Central memory CD8-positive, alpha-beta T cell (primary cell): ENCODE measurements around the gene CTNNA3.

ENCODE experiments used
- ATAC-seq: fragments of 150-1000 bp; cut with Tn5 transposase; replicated peaks from 2 replicates; pipeline ENCODE4 v1.10.0; 2022; ENCODE audit warnings: mild to moderate bottlenecking, moderate FRiP score, moderate number of reproducible peaks; ENCODE audit not compliant: poor library complexity, severe bottlenecking; ENCODE audit errors: extremely low read depth
- DNase-seq, 2 donors: peaks; one replicate each; pipeline ENCODE4 v3.0.0; 2021; ENCODE audit warnings: low spot score in 2 of 2
- H3K27ac Mint-ChIP-seq: one replicate; pipeline ENCODE4 v1.8.0; 2022; ENCODE audit warnings: low read depth, mild to moderate bottlenecking, moderate library complexity, mixed read lengths
- H3K27me3 Mint-ChIP-seq: one replicate; pipeline ENCODE4 v1.8.0; 2022; ENCODE audit warnings: mixed read lengths
- H3K36me3 Mint-ChIP-seq: one replicate; pipeline ENCODE4 v1.8.0; 2022; ENCODE audit warnings: mild to moderate bottlenecking, moderate library complexity, mixed read lengths; ENCODE audit not compliant: insufficient read depth
- H3K4me1 Mint-ChIP-seq: one replicate; pipeline ENCODE4 v1.8.0; 2022; ENCODE audit warnings: mixed read lengths
- H3K4me3 Mint-ChIP-seq: one replicate; pipeline ENCODE4 v1.8.0; 2022; ENCODE audit warnings: mild to moderate bottlenecking, moderate library complexity, mixed read lengths
- H3K9me3 Mint-ChIP-seq: one replicate; pipeline ENCODE4 v1.8.0; 2022; ENCODE audit warnings: mixed read lengths

Gene CTNNA3

DNA sequence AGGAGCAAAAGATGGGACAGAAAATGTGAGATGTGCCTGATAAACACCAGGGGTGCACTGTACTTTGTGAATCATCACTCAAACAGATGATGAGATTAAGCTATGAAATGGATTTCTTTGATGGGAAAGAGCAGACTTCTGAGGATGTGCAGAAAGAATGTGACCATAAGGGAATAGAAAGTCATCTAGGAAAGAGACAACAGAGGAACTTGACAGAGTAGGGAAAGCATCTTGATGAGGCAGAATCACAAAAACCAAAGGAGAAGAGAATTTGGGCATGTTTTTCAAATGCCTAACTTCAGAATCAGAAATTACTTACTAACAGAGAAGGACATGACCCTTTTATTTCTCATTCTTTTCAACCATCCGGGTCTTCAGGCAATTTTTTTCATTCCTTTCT, 852.6 kb downstream of the CTNNA3 start:
- H3K27me3 Mint-ChIP-seq, result no peaks in the 10 kb centered on the region
- no peaks in the 10 kb centered on the region for H3K36me3 Mint-ChIP-seq
- DNase-seq (no peak), ATAC-seq (no peak)
- no peak overlapping the region for H3K4me3 Mint-ChIP-seq
- H3K27ac Mint-ChIP-seq, result no peak overlapping the region
- H3K4me1 Mint-ChIP-seq, result no peaks in the 10 kb centered on the region
- peaks cover 11% of the 10 kb centered on the region for H3K9me3 Mint-ChIP-seq

GRCh38 chr10:66842867-66843266, 853.1 kb downstream of the CTNNA3 start:
- no peaks in the 10 kb centered on the region for H3K4me1 Mint-ChIP-seq
- H3K27ac Mint-ChIP-seq, result no peak overlapping the region
- ATAC-seq (no peak), DNase-seq (no peak)
- H3K27me3 Mint-ChIP-seq, result no peaks in the 10 kb centered on the region
- no peak overlapping the region for H3K4me3 Mint-ChIP-seq
- peaks cover 9% of the 10 kb centered on the region for H3K9me3 Mint-ChIP-seq
- H3K36me3 Mint-ChIP-seq, result no peaks in the 10 kb centered on the region

DNA sequence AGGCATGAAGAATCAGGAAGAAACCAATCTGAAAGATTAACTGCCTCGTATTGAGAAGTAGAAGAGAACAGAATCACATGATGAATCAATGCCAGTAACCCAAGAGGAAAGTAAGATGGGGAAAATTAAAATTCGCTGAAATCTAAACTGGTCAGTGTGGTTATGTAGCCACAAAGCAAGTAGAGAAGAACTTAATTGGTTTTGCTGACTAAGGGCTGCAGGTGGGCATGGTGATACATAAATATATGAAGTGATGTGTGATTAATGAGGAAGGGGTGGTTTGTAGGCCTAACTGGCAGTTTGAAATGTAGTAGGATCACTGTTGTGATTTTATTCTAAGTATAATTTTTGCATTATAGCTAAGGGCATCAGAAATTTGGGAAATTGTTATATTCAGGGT, 853.6 kb downstream of the CTNNA3 start:
- DNase-seq, result no peak
- H3K4me1 Mint-ChIP-seq, result no peaks in the 10 kb centered on the region
- no peaks in the 10 kb centered on the region for H3K36me3 Mint-ChIP-seq
- no peak for ATAC-seq
- H3K4me3 Mint-ChIP-seq, result no peak overlapping the region
- H3K9me3 Mint-ChIP-seq, result peaks cover 6% of the 10 kb centered on the region
- no peak overlapping the region for H3K27ac Mint-ChIP-seq
- no peaks in the 10 kb centered on the region for H3K27me3 Mint-ChIP-seq

- Mint-ChIP-seq H3K27ac (no peak overlapping the region), H3K27me3 (no peaks in the 10 kb centered on the region), H3K9me3 (peaks cover 11% of the 10 kb centered on the region), H3K4me1 (no peaks in the 10 kb centered on the region), H3K4me3 (no peak overlapping the region), H3K36me3 (no peaks in the 10 kb centered on the region)
- DNase-seq (no peak), ATAC-seq (no peak)
These were observed 857.3 kb downstream of the CTNNA3 start for GRCh38 chr10:66838656-66839055.

GRCh38 chr10:66837990-66838389, 858.0 kb downstream of the CTNNA3 start:
- Mint-ChIP-seq H3K4me1 (no peaks in the 10 kb centered on the region), H3K4me3 (no peak overlapping the region), H3K27ac (no peak overlapping the region), H3K27me3 (no peaks in the 10 kb centered on the region), H3K36me3 (no peaks in the 10 kb centered on the region), H3K9me3 (peaks cover 11% of the 10 kb centered on the region)
- DNase-seq (no peak), ATAC-seq (no peak)

GRCh38 chr10:66837335-66837734, 858.7 kb downstream of the CTNNA3 start:
- peaks cover 10% of the 10 kb centered on the region for H3K9me3 Mint-ChIP-seq
- ATAC-seq (no peak), DNase-seq (no peak)
- no peaks in the 10 kb centered on the region for H3K36me3 Mint-ChIP-seq
- H3K4me1 Mint-ChIP-seq, result no peaks in the 10 kb centered on the region
- H3K27me3 Mint-ChIP-seq, result no peaks in the 10 kb centered on the region
- no peak overlapping the region for H3K4me3 Mint-ChIP-seq
- H3K27ac Mint-ChIP-seq, result no peak overlapping the region

DNA sequence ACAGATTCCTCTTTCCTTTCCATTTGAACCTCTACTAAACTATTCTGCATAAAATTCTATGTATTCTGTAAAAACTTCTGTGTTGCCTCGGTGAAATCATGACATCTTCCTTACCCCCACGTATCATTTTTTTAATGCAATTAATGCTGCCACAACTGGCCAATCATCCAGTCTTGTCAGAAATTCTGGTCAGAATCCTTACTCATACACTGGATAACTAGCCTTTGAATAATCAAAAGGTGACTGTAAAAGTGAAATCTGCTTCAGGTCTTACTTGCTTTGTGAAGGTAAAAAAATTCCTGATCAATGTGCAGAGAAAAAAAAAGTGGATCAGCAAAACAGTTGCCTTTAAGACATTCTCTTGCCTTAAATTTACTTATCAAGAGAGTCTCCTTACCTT, 859.2 kb downstream of the CTNNA3 start:
- Mint-ChIP-seq H3K27ac (no peak overlapping the region), H3K9me3 (peaks cover 6% of the 10 kb centered on the region), H3K4me1 (no peaks in the 10 kb centered on the region), H3K27me3 (no peaks in the 10 kb centered on the region), H3K4me3 (no peak overlapping the region), H3K36me3 (no peaks in the 10 kb centered on the region)
- no peak for ATAC-seq
- no peak for DNase-seq

DNA sequence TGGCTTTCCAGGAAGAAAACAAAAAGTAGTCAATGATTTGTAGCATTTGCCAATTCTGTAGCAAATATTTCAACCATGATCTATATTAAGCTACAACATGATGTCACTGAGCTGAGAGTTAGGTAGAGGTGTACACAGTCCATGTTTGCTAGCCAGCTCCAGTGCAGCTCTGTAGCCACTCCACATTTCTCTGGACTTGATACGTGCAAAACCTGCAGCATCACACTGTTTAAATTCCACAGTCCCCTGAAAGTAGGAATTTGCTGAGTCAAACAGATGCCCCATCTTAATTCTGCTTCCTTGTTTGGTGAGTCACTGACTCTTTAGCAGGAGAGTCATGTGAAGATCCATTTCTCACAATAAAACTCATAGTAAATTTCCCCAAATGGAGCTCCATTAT, 859.9 kb downstream of the CTNNA3 start:
- Mint-ChIP-seq H3K27ac (no peak overlapping the region), H3K4me1 (no peaks in the 10 kb centered on the region), H3K36me3 (no peaks in the 10 kb centered on the region), H3K27me3 (no peaks in the 10 kb centered on the region), H3K9me3 (peaks cover 13% of the 10 kb centered on the region), H3K4me3 (no peak overlapping the region)
- DNase-seq, result no peak
- no peak for ATAC-seq

DNA sequence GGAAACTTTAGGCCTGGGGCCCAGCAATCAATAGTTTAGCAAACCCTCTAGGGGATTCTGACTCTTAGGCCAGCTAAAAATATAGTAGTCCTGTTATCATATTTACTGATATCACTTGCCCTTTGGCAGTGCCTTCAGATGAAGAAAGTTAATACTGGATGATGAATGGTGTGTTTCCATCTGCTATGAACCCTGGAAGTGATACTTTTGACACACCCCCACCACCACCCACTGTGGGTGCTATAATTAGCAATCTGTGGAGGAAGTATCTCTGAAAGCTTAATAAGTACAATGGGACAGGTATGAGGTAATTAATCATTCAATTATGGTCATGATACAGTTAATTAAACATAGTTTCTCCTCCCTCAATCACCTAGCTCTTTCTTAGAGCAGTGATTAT, 860.6 kb downstream of the CTNNA3 start:
- DNase-seq, result no peak
- no peak overlapping the region for H3K4me3 Mint-ChIP-seq
- peaks cover 17% of the 10 kb centered on the region for H3K9me3 Mint-ChIP-seq
- no peaks in the 10 kb centered on the region for H3K36me3 Mint-ChIP-seq
- no peaks in the 10 kb centered on the region for H3K27me3 Mint-ChIP-seq
- no peak for ATAC-seq
- H3K4me1 Mint-ChIP-seq, result no peaks in the 10 kb centered on the region
- H3K27ac Mint-ChIP-seq, result no peak overlapping the region

GRCh38 chr10:66834802-66835201, 861.2 kb downstream of the CTNNA3 start:
- H3K4me1 Mint-ChIP-seq, result no peaks in the 10 kb centered on the region
- no peaks in the 10 kb centered on the region for H3K27me3 Mint-ChIP-seq
- no peak overlapping the region for H3K27ac Mint-ChIP-seq
- H3K4me3 Mint-ChIP-seq, result no peak overlapping the region
- peaks cover 17% of the 10 kb centered on the region for H3K9me3 Mint-ChIP-seq
- no peak for DNase-seq
- ATAC-seq, result no peak
- H3K36me3 Mint-ChIP-seq, result no peaks in the 10 kb centered on the region

DNA sequence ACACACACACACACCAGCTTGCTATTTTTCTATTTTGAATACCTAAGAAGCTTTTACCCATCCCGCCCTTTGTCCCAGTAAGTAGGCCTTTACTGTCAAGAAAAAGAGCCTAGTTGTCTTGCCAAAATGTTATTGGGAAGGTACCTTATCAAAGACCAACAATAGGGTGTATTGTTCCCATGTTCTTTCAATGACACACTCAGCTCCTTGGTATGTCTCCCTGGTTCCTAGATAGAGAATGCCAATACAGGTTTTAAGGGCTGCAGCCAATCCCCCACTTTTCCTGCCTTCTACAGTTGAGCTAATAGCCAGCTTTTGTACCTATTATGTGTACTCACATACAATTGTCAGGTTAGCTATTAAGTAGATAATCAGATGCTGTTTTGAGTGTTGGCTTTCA, 862.1 kb downstream of the CTNNA3 start:
- H3K36me3 Mint-ChIP-seq, result no peaks in the 10 kb centered on the region
- no peaks in the 10 kb centered on the region for H3K4me1 Mint-ChIP-seq
- H3K27ac Mint-ChIP-seq, result no peak overlapping the region
- H3K4me3 Mint-ChIP-seq, result no peak overlapping the region
- no peak for ATAC-seq
- no peak for DNase-seq
- H3K9me3 Mint-ChIP-seq, result peaks cover 17% of the 10 kb centered on the region
- H3K27me3 Mint-ChIP-seq, result no peaks in the 10 kb centered on the region

DNA sequence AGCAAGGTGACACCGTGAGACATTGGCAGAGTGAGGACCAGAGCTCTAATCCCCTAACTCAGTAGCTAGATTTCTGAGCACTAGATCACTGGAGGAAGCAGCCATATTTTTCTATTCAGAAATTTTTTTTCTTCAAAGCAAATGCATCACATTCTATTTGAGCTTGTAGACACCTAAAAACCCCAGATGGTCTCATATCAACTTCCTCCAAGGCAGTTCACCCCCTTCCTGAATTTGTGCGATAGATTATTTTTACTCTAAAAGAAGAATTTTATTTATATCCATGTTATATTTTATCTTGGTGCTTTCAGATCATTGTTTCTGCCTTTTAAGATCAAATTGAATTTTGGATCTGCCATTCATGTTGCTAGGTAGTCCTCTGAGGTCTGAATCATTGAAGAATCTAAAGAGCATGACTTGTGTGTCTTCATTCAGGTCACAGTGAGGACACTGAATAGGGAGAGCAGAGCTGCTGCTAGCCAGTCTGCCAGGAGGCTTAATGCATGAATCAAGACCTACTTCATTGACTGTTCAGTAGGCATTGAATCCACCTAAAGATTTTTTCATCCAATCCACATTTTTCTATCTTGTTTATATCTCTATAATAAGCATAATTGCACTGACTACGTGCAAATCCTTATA, 863.1 kb downstream of the CTNNA3 start:
- DNase-seq, result no peak
- Mint-ChIP-seq H3K27me3 (no peaks in the 10 kb centered on the region), H3K36me3 (no peaks in the 10 kb centered on the region), H3K4me3 (no peak overlapping the region), H3K27ac (no peak overlapping the region), H3K9me3 (peaks cover 17% of the 10 kb centered on the region), H3K4me1 (no peaks in the 10 kb centered on the region)
- ATAC-seq, result no peak

DNA sequence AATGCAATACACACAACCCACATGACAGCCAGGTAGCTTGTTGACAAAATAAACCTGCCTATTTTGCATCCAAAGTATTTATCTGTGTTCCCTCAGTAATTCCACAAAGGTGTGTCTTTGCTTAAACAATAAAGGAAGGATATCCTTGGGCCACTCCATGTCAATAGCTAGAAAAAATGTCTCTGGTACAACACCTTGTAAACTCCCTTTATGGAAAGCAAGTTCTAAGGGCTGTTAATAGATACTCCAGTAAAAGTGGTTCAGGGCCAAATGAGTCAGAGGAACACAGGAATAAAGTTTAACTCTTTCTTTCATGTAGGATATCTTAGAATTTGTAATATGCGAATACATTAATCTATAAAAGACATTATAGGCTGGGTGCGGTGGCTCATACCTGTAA, 867.0 kb downstream of the CTNNA3 start:
- Mint-ChIP-seq H3K27ac (no peak overlapping the region), H3K27me3 (no peaks in the 10 kb centered on the region), H3K36me3 (no peaks in the 10 kb centered on the region), H3K4me1 (no peaks in the 10 kb centered on the region), H3K9me3 (peaks cover 22% of the 10 kb centered on the region), H3K4me3 (no peak overlapping the region)
- ATAC-seq (no peak), DNase-seq (no peak)

DNA sequence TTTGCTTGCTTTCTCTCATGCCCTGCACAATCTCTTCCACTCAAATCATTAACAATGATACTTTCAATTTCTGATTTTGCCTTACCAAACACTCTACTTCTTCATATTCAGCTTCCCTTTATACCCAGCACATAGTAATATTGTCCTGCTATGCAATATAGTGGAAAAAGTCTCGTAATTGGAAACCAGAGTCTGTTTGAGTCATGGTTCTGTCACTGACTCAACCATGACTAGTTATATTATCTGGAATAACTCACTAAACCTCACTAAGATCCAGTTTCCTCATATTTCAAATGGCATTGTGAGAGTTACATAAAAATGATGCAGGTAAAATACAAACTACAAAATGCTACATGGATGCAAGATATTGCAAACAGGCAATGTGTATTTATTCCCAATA, 868.6 kb downstream of the CTNNA3 start:
- ATAC-seq (no peak), DNase-seq (no peak)
- H3K4me3 Mint-ChIP-seq, result no peak overlapping the region
- H3K9me3 Mint-ChIP-seq, result peaks cover 22% of the 10 kb centered on the region
- H3K36me3 Mint-ChIP-seq, result no peaks in the 10 kb centered on the region
- H3K4me1 Mint-ChIP-seq, result no peaks in the 10 kb centered on the region
- H3K27me3 Mint-ChIP-seq, result no peaks in the 10 kb centered on the region
- H3K27ac Mint-ChIP-seq, result no peak overlapping the region
